ENCODE results near the gene DYNLT2.

Gene DYNLT2, protein sequence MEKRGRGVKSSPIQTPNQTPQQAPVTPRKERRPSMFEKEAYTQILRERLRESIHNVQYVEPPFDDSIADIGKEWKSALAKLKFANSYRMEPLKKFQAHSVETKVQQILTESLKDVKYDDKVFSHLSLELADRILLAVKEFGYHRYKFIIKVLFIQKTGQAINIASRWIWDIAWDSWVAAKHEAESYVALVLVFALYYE

DNA sequence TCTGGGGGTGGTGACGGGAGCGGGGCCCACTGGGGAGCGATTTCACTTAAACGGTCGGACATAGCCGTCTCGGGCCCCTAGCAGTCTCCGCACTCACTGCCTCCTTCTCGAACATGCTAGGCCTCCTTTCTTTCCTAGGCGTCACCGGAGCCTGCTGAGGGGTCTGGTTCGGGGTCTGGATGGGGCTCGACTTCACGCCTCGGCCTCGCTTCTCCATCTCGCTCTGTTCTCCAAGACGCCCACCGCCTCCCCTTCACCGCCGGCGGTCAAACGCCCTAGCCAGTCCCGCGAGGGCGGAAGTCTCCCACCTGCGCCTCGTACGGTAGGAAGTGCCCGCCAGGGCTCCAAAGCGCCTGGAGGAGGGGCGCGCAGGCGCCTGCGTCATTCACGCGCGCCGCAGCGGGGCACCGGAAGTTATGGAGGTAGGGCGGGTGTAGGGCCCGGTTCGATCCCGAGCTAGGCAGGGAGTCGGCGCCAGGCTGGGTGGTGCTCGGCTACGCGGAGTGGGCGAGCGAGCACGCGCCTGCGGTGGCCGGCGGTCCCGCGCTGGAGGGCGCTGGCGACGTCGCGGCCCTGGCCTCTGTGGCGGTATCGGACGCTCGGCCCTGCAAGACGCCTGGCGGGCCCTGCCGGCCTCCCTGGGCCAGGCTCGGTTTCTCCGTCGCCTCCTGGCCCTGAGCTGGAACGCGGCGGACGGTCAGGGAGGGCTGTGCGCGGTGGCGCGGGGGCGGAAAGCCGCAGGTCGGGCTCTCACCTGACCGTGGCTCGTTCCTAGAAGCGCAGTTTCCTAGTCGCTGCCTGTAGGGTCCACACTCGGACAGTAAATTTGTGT is at the start of gene DYNLT2, which contains the start of gene ERMARD:
Gene DYNLT2 (minus strand): TSS at position 331 of the 832 bp plus-strand sequence. CDS start 114 bp downstream, at position 217.
Gene ERMARD (plus strand): TSS at position 381 of the 832 bp plus-strand sequence. CDS start 36 bp downstream, at position 417.
- peak; percentile 90 for DNase-seq

DNA sequence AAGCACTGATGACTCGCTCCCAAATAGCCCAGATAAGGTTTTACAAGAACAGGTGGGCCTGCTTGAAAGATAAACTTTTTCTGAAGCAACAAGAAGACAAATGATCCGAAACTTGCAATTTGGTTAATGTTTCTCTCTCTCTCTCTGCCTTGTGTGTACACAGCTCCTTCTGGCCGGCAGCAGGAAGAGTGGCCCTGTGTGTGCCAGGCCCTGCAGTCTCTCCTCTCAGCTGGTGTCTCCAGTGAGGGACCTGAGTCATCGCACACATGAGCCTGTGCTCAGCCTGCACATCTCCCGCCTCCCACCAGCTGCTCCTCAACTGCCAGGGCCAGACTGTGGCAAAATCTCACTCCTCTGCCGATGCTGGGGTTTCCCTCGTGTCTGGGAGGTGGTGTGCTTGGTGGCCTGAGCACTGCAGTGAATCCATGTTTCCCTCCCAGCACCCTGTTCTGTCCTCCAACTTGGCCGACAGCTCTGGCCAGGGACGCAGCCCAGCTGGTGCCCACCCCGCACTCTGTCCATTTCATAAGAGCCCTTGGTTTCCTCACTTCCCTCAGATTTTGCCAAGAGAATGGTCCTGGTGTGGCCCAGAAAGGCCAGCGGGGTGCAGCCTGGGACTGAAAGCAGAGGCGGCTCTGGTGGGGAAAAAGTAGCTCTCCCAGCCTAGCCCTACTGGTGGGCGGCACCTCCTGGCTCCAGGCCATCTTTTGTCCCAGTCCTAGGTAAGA is 49.5 kb upstream of the DYNLT2 start:
- DNase-seq = no peak

DNA sequence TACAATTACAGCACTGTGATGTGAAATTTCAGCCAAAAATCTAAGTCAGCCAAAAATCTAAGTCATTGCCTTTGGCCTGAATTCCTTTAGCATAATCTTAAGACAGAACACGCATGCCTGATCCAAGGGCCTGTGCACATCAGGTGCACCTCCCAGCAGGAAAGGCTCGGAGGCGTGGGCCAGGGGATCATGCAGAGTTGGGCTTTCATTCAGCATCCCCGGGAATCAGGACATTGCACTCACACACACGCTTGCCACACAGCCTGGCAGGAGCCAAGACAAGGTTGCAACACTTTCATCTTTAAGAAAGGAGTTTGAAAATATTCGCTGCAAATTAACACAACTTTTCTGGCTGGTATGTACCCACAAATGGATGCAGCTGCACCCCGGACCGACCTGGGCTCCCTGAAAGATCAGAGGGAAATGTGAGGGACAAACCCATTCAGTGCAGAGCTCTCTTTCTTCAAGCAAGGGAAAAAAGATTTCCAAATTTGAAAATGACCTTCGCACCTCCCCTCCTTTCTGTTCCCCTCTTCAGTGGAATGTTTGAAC is 48.8 kb upstream of the DYNLT2 start:
- no peak for DNase-seq

DNA sequence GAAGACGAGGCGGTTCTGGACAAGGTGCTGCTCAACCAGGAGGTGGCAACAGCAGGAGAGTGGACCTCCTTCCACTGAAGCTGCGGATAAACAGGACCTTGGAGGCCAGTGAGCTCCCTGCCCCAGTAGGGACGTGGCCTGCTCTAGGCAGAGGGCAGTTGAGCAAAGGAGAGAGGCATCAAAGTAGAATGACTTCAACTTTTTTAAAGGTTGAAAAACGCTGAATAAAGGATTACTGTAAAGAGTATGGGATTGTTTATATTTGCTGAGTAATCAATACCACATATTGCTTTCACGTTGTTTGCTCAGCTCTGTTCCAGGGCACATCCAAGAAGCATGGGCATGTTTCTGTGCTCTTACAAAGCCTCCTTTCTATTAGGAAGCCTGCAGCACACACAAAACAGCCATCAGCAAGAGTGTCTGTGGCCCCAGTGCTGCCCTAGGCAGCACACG is 48.1 kb upstream of the DYNLT2 start:
- DNase-seq = no peak

DNA sequence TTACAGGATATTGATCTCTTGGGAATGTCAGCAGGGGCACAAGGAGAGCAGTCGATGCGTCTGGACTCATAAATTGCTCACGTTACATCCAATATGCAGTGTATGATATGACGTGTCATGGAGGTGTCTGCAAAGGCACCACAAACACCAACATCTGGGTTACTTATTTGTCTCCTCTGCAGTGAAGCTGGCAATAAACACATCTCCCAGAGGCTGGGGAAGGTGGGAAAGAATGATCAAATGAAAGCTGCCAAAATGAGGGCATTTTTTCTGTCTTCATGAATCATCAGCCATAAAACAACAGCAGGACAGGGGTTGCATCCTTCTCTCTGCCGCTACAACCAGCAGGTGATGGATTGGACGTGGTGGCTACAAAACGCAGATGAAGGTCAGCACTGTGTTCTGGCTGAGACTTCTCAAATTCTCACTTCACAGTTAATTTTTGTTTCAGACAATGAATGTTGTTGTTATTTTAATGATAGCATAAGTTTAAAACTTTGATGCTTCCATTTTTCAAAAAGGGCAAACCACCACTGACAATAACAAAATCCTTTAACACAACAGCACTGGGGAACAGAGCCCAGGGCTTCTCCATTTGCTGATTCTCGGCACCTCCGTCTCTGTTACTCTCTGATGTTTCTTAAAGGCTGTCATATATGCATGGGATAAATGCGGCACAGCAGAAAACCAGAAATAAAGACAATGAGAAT is 47.5 kb upstream of the DYNLT2 start:
- no peak for DNase-seq

DNA sequence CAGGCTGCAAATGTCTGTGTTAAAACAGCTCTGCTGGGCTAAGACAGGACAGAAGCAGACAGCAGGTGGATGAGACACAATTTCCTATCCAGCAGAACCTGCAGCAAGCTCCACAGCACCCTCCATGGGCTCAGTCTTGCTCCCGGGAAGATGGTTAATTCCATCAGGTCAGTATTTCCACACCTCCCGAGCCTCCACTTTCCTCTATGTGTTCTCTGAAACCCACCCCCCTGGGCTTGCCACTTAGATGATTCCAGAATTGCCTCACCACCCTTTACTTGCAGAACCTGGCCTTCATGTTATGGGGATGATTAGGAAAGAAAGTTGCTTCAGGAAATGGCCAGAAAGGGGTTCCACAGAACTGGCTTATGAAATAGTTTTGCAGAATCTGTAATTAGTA is 43.8 kb upstream of the DYNLT2 start:
- DNase-seq = no peak

DNA sequence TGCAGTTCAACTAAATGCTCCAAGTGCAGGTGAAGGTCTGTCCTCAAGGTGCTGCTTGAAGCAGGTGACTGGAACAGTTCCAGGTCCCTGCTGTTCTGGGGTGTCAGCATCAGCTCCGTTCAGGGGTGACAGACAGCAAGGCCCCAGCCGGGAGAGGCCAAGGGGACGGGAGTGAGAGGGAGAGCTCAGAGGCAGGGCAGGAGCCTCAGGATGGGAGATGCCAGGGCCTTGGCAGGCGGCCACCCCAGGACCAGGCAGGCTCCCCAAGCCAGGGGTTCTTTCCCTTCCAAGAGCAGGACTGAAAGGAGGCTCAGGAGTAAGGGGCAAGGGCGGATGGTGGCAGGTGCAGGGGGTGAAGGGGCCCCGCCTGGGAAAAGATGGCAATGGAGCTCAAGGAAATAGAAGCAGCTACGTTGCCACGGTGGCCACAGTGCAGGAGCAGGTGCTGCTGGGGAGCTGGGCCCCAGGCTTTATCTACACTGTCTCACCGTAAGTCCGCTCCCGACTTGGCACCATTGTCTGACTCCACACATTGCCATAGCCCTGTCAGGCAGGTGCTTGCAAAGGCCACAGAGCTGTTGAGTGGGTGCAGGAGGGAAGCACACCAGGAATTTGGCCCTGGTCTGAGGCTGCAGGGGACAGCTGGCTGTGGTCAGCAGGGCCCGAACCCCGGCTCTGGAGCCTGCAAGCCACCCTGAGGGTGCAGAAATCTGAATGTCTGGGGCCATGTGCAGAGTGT is 43.1 kb upstream of the DYNLT2 start:
- DNase-seq = no peak

DNA sequence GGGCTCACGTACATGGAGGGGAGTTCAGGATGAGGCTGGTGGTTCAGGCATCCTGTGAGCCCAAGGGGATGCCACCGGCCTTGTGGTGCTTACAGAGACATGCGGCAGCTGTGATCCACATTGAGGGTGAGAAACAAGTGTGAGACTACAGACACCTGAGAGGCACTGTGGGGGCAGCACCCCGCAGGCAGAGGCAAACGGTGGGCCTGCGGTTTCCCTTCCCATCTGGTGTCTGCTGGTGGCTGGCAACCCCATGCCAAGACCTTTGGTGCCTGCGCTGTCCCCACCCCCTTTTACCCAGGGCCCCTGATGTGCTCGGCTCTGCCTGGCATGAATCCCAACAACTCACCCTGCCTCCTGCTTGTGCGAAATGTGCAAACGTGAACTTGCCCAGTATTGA is 42.0 kb upstream of the DYNLT2 start:
- DNase-seq = no peak

DNA sequence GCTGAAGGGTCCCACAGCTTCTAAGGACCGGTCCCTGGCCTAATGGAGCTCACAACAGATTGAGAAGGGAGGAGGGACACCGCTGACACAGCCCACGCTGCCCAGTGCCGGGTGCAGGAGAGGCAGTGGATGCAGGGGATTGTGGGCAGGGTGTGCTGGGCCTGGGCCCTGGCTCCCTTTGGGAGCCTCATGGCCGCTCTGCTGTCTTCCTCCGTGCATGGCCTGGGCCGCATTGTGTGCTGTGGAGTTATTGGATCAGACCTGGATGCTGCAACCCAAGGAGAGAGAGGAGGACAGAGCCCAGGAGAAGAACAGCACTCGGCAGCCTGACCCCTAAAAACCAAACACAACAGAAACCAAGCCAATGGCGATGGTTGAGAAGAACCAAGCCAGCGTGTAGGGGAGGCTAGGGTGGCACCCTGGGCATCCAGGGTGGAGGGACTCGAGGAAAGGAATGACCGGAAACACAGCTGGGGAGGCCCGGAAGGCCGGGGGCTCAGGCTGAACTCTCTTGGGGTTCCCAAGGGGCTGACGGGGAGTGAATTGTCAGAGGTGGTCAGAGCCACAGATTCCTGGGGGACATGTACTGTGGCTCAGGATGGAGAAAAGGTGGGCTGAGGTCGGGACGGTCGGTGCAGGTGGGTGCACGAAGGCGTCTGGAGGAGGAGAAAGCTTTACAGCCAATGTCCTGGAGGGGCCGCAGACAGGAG is 41.1 kb upstream of the DYNLT2 start:
- no peak for DNase-seq

DNA sequence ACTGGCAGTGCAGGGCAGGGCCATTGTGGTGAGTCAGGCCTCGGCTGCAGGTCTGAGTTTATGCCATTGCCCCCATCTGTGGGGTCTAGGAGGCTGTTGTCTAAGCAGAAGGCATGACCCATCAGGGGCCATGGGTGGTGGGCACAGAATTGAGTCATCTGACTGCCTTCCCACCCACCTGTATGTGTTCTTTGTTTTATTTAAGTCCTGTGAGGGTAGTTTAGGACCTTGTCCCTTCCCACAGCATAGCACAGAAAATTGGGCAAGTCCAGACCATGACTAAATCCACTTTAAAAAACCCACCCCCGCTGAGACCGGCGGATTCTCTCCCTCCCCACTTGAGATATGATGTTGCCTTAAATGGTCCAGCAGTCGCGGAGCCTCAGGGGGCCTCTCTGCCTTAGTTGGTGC is 40.4 kb upstream of the DYNLT2 start:
- DNase-seq = no peak

DNA sequence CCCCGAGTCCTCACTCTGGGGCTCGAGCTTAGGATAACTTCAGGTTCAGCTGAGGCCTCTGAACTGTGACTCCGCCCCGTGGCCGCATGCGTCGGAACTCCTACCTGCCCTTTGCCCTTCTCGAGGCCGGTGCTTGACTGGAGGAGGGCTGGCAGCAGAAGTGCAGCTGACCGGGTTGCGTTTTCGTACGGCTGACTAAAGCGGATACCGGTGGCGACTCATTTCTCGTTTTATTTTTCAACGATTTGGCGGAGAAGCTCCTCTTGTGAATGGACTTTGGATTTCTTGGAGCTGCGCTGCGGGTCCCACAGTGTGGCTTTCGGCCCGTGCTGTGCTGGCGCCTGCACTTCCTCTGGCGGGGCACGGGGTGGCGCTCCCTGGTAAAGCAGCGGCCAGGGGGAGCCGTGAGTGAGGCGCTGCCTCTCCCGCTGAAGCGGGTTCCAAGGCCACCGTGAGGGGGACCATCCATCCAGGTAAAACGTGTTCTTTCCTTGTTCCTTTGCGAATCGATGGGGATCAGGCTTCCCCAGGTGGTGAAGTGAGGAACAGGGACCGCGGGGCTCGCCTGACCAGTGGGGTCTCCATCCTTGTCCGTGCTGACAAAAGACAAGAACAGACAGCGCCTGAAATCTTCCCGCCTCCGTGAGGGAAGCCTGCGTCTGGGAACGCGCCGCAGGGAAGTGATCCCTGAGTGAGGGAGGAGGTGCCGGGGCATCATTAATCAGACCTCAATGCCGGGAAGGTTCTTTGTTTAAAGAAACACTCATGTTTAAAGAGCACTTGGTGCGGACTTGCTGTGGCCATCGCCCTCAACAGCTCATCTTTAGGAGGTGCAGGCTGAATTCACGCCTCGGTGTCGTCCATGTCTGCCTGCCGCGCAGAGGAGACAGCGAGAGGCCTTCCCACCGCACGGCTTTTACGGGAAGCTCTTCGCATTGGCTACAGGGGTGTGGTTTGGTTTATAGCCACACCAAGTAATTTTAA is 38.9 kb upstream of the DYNLT2 start:
- peak; percentile 73 for DNase-seq

DNA sequence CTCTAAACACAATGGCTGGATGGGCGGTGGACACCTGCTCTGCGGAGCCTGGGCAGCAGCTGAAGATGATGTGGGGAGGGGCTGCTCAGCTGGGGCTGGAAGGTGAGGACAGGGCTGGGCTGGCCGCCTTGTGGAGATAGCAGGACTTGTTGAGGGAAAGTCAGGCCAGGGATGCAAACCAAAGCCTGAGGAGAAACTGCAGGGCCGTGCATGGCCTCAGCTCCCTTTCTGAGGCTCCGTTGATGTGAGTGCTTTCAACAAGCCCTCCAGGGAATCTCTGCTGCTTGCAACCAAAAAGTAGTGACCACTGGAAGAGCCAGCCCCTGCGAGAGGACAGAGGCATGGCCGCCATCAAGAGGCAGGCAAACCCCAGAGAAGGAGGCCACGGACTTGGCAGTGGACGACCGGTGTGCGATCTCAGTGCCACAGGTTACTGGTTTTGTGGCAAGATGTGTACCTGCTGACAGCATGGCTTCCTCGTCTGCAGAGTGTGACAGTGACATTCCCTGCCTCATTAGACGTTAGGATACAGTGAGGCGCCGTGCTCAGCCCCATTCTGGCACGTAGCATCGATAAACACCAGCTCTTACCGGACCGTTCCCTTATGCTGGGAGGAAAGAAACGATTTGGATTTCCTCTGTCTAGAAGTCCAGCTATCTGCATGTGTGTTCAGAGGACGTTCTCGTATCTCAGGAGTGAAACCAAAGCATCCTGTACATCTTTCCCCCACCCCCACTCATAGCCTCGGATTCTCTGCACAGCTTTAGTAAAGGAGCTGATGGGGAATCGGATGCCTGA is 38.0 kb upstream of the DYNLT2 start:
- DNase-seq = no peak

DNA sequence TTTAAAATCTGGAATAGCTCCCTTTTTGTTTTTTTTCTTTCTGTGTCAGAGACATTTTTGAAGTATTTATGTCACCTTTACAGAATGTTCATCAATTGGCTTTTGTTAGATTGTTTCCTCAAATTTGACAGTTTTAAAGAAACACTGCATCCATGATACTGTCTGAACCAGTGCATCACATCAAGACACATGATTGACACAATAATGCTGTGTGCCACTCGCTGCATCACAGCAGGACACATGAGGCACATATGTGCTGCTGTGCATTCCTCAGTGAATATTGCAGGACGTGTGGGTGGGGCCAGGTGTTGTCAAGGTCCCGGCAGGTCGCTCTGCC is 37.4 kb upstream of the DYNLT2 start:
- DNase-seq = no peak

DNA sequence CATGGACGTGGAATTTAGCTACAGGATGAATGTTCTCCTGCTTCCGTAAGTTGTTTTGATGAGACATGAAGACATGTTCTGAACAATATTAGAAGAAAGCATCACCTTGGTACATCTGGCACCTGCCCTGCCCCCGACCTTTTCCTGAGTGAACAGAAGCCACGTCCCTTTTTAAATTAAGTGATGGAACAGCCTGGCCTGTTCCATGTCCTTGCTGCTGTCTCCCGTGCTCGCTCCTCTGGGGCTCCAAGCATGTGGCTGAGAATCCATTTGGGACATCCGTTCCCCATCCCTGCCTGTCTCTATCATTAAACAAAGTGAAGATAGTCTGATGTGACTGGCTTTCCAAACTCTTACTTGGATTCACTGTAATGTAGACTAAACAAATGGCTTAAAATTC is 36.4 kb upstream of the DYNLT2 start:
- DNase-seq = no peak

DNA sequence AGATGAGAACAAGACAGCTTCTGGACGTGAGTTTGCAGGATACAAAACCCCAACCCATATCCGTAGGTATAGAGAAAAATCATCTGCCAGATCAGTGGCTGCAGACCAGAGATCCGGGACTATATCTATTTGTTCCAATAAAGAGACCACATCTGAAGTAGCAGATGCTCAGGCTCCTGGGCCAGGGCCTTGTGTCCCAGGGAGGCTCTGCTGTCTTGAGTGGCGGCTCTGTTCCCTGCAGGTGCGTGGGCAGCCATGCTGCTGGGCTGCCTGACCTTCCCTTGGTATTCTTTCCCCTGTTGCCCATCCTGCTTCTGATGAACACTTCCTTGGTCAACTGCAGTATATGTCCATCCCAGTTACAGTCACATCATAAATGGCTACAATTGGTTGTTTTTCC is 35.0 kb upstream of the DYNLT2 start:
- no peak for DNase-seq

DNA sequence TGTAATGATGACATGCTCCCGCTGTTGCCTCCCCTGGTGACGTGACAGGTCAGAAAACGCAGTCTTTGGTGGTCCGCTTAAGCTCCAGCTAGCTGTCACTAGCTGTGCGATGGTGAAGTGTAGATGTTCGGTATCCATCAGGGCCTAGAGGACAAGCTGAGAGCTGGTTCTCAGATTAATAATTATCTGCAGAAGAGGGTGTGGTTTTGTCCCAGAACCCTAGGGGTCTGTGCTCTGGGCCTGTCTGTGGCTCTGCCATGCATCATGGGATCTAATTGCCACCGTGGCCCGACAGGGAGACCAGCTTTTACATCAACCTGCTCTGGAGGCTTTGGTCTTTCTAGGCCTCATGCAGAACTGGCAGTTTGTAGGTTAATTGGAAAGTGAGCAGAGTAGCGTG is 34.2 kb upstream of the DYNLT2 start:
- DNase-seq = no peak

DNA sequence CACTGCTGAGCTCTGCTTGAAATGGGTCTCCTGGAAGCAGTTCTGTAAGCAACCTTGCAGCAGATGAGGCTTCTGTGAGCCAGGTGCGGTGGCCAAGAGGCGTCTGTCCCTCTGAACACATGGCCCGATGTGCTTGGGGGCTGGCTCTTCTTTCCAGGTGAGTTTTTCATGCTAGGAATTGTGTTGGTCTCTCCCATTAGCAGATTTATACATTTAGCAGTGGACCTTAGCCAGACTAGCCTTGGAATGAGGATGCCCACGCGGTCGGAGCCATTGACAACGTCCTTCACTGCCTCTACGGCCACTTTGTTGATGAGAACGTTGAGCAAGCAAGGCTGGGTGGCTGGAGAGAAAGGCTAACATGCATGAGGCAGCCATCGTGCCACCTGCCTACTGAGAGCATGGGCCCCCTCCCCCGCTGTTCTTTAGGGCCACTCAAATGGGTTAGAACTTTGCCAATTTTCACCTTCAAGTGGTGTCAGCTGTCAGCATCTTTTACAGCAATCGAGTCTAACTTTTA is 33.5 kb upstream of the DYNLT2 start:
- no peak for DNase-seq

DNA sequence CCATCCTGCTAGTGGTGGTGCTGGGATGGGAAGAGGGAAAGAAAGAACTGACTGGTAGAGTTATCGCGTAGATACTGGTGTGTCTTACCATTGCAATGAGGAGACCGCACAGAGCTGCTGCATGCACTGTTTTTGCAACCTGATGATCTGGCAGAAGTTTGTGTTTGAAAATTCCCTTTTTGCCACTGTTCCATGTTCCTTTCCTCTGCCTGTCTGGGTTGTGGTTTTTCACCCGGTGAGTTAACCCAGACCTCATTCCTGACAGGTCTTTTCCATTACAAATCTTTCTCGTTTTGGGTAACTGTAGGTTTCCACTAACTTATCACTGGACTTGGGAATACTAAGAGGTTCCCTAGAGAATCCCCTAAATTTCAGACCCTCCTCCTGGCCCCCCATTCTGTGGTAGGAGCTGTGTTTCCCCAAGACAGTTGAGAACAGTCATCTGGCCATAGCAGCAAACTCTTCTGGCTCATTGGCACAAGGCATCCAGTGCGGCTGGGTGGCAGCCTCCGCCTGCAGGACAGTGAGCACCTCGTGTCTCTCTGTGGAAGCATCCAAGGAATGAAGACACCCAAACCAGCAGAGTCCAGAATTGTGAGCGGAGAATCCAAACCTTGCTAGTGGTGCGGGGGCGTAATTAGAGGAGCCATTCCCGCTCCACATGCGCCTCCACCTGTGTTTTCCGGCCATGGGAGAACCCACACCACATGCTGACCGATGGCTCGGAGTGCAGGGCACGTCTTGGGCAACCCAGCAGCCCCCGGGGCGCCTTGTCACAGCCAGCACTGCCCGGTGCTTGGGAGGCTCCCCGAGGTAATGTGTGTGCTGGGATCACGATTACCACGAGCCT is 32.8 kb upstream of the DYNLT2 start:
- DNase-seq = no peak

All from activated gamma-delta T cell treated with Interleukin-2 at 50 U/mL for 16 hours (primary cell).